GM19238 (cell line): ENCODE data around the gene PRRC2B.
A peak's percentile ranks its signal among the peaks of the same experiment; 100 is the strongest.
"Not testable (repeated sequence)": the region's sequence is repeated elsewhere in the genome, so short reads cannot be mapped to it uniquely, and the experiment has no call there.

ENCODE experiments used
- DNase-seq: peaks from one replicate; pipeline ENCODE4 v3.0.0; 2011; ENCODE audit warnings: low spot score; ENCODE audit not compliant: insufficient read length

Gene PRRC2B

DNA sequence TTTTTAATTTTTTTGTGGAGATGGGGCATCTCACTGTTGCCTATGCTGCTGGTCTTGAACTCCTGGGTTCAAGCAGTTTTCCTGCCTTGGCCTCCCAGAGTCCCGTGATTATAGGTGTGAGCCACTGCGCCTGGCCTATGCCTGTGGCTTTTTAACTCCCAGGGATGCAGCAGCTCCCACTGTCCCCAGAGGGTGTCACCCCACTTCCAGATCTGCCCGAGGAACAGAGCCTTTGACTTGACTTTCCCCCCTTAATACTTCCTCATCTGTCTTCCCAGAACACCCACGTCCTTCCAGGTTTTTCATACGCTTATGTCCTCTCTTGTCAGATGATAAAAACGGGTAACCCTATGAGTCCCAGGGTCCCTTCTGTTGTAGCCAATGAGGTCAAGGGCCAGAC, 7.6 kb upstream of the PRRC2B start:
- DNase-seq: no peak

DNA sequence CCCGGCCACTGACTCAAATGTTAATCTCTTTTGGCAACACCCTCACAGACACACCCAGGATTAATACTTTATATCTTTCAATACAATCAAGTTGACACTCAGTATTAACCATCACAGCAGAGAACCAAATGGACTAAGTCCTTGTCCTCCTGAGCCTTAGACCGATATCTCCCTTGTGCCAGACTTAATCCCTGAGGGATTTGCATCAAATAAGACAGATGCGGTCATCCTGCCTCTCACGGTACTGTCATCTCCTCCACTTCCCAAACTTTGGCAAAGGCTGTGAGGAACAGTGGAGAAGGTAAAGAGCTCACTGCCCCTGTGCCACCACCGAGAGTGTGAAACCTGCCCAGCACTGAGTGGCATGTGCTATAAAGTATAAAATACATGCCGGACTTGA, 6.5 kb upstream of the PRRC2B start:
- no peak for DNase-seq

DNA sequence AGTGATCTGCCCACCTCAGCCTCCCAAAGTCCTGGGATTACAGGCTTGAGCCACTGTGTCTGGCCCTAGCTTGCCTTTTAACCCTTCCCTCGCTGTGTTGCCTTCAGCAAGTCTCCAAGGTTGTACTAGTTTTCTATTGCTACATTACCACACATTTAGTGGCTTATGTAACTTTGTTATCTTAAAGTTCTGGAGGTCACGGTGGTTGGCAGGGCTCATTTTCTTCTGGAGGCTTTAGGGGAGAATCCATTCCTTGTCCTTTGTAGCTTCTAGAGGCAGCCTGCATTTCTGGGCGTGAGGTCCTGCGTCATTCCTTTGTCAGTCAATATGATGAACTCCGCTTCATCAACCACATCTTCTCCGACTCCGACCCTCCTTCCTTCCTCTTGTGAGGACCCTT, 2.9 kb upstream of the PRRC2B start:
- DNase-seq: no peak

DNA sequence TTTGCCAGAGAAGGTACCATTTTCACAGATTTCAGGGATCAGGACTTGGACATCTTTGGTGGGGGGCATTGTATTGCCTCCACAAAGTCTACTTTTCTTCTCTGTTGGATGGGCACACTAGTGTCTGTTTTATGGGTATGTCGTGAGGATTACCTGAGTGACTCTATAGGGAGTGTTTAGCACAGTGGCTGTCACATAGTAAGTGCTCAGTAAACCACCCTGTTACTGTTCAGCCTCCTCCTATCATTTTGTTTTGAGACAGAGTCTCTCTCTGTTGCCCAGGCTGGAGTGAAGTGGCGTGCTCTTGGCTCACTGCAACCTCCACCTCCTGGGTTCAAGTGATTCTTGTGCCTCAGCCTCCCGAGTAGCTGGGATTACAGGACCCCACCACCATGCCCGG, 2.4 kb upstream of the PRRC2B start:
- DNase-seq: no peak

DNA sequence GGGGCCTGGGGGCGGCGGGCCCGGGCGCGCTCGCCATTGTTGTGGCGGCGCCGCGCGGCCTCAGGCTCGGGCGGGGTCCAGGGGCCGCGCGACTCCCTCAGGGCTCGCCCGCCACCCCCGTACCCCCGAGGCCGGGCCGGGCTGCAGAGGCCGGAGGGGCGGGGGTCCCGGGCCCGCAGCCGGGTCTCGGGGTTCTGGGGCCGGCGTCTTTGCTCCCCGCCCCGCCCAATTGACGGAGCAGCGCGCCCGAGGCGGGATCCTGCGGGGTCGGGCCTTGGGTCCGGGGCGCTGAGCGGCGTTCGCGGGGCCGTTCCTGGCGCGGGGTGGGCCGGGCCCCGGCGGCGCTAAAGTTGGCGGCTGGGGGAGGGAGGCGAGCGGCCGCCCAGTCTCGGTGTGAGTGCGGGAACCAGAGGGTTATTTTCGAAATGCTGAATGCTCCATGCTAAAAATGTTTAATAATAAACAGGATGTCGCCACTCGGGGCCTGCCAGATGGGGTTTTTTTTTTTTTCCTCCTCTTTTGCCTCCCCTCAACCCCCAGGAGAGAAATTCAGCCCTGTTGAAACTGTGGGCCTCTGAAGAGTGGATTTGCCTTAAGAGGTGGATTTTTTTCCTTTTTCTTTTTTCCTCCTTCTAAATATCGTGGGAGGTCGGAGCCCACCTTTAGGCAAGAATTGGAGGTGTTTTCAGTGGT, 724 bp downstream of the PRRC2B start:
- DNase-seq: peak; percentile 56

DNA sequence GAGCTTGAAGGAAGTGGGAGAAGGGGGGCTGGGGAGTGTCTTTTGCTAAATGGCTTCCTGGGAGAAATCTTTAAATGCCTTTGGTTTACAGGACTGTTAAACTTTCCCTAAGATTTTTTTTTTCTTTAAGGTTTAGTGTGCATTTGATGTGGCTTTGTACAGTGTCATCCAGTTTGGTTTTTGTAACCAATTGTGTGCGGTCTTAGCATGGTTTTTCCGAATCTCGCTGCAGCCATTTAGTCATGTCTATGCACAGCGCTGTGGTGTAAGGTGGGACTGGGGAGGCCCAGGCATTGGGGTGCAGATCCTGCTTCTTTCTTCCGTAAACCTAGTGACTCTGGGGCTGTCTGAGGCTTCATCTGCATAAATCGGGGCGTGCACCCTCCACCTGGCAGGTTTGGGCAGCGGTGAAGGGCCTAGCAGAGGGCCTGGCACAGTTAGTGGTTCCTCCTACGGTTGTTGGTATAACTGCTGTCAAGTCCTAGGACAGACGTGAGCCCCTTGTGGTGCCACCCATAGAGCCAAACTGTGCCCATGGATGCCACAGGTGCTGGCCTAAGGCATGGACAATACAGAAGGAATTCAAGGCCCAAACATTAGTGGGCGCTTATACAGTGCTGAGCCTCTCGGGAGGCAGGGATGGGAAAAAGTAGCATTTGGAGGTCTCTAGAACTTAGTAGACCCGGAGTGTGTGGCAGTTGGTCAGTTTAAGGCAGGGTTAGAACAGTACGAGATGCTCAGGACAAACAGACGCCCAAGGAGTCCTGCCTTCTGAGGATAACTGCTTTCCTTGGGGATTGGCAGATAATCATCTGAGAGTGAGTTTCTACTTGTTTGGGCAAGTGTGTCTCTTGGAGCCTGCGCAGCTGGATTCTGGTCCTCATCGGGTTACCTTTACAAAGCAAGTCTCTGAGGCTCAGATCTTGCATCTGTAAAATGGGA, 1.5 kb downstream of the PRRC2B start:
- DNase-seq: peak; percentile 65

DNA sequence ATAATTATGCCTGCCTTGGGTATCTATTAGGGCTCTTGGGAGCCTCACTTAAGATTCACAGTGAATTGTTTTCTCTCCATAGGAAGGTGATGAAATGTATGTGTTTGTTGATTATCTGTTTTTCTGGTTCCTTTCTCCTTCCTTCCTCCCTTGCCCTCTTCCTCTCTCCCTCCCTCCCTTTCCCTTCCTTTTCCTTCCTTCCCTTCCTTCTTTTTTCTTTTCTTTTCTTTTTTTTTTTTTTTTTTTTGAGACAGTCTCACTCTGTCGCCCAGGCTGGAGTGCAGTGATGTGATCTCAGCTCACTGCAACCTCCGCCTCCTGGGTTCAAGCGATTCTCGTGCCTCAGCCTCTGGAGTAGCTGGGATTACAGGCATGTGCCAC, 2.2 kb downstream of the PRRC2B start:
- not testable (repeated sequence) for DNase-seq

DNA sequence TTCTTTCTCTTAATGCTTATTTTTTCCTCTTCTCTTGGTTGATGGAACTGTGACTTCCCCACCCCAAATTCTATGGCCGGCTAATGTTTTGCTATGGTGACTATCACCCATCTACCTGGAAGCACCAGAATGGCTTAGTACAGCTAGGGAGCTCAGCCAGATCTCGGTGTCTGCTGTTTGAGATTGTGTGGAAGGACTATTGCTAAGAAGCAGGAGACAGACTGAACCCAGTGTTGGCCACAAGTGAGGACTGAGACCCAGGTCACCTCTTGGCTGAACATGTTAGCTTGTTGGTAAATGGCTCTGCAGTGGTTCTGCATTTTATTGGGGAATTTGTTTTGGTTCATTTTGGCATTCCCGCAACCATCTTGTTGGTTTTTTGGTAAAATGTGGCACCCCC, 2.7 kb downstream of the PRRC2B start:
- DNase-seq: no peak

DNA sequence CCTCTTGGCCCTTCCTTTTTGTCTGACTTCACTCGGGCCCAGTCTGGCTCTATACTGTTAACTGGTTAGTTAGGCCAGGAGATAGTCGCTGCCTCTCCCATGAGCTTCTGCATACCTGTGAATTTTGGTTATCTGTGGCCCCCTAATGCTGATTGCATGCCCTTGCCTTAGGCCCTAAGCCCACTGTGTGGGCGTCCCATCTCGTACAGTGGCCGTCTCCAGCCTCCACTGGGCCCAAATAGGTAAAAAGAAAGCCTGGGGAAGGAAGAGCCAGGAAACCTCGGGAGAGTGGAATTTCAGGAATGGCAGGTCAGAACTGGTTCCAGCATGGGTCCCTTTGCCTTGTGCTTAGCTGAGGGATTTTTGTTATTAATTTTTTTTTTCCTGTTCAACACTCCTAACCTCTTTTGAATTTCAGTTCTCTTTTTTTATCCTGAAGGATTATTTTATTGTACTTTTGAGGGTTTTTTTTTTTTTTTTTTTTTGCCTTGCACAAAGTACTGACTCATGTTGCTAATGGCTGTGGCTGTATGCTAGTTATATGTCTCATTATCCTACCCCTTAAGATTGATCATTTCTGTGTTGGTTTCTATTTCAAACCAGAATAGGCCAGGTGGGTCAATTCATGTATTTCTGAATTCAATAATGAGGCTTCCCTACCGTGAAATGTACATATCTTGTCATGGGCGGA, 3.4 kb downstream of the PRRC2B start:
- DNase-seq: no peak

DNA sequence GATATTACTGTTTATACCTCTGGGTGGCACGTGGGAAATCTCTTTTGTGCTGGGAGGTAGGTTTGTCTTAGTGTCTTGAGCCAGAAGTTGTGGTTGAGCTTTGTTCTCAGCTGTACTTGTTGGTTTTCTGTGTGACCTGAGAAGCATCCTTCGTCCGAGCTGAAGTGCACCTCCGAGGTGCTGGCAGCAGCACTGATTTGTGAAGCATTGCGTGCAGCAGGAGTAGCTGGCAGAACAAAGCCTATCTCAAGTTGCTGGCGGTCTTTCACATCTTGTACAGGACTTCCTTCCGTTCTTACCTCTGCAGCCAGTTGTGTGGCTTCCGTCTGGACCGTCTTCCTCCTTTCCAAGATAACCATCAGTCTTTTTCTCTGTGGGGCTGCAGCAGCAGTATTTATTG, 4.3 kb downstream of the PRRC2B start:
- DNase-seq: peak; percentile 41

DNA sequence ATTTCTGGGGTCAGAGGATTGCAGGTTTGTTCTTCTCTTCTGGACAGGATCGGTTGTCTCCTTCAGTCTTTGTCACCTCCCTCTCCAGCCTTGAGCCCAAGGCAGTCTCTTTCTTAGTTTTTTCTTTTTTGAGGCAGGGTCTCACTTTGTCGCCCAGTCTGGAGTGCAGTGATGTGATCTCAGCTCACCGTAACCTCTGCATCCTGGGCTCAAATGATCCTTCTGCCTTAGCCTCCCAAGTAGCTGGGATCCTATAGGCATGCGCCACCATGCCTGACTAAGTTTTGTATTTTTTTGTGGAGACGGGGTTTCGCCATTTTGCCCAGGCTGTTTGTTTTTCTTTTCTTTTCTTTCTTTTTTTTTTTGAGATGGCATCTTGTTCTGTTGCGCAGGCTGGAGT, 6.1 kb downstream of the PRRC2B start:
- no peak for DNase-seq

DNA sequence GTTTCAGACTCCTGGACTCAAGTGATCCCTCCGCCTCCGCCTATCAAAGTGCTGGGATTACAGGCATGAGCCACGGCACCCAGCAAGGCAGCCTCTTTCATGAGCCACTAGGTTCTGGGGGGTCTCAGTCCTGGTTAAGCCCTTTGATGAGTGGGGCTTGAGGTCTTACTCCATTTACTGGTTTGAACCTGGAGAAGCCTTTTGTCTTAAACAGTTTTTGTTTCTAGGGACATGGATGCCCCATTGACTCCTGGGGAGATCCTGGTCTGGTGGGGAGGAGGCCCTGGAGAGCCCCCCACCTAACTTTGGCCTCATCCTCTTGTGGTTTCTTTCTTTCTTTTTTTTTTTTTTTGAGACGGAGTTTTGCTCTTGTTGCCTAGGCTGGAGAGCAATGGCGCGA, 6.7 kb downstream of the PRRC2B start:
- DNase-seq: no peak

DNA sequence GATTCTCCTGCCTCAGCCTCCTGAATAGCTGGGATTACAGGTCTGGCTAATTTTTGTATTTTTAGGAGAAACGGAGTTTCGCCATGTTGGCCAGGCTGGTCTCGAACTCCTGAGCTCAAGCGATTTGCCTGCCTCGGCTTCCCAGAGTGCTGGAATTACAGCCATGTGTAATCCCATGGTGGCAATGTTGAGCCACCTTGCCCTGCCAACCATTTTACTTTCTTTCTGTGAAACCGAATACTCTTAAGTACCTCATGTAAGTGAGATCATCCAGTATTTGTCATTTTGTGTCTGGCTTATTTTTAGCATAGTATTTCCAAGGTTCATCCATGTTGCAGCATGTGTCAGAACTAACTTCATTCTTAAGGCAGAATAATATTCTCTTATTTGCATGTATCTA, 8.2 kb downstream of the PRRC2B start:
- DNase-seq: no peak

DNA sequence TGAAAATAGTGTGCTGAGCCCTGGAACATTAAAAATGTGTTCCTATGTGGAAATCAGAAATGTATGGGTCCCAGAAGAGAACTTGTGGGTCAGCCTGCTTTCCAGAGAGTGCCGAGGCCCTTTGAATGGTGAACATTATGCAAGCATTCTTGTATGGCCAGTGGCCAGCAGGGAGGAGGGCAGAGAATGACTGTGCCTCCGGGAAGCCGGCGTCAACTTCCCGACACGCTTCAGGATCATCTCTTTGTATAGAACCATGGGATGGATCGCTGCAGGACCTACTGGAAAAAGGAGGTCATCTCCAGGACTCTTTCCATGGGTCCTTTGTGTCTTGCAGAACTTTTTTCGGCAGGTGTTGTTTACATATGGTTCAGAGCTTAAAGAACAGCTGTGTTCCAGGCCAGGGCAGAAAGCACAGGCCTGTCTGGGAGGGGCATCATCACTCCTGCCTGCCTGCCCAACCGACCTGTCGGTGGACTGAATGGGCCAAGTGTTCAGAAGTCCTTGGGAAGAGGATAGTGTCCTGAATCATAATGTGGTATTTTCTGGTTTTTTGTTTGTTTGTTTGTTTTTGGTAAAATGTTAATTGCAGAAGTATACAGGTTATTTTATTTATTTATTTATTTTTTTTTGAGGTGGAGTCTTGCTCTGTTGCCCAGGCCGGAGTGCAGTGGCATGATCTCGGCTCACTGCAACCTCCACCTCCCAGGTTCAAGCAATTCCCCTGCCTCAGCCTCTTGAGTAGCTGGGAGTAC, 9.0 kb downstream of the PRRC2B start:
- DNase-seq: no peak

DNA sequence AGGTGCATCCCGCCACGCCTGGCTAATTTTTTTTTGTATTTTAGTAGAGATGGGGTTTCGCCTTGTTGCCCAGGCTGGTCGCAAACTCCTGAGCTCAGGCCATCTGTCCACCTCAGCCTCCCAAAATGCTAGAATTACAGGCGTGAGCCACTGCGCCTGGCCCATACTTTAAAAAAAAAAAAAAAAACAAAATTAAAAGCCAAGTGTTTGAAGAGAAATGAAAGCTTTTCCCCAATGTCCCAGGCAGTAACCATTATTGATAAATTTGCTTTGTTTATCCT, 9.5 kb downstream of the PRRC2B start:
- DNase-seq: no peak

DNA sequence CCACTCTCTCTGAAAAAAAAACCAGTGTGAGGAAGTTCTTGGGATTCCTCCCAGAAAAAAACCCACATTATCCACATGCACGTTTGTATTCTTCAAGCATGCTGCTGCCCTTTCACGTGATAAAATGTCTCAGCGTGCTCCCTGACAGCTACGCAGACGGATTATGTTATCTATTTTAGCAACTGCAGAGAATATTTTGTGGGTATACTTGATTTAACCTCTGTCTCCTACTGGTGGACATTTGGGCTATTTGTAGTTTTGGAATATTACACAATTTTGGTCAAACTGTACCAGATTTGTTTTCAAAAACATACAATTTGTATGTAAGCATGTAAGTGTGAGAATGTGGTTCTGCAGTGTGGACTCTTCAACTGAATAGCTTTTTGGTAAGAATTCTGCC, 10.7 kb downstream of the PRRC2B start:
- no peak for DNase-seq

DNA sequence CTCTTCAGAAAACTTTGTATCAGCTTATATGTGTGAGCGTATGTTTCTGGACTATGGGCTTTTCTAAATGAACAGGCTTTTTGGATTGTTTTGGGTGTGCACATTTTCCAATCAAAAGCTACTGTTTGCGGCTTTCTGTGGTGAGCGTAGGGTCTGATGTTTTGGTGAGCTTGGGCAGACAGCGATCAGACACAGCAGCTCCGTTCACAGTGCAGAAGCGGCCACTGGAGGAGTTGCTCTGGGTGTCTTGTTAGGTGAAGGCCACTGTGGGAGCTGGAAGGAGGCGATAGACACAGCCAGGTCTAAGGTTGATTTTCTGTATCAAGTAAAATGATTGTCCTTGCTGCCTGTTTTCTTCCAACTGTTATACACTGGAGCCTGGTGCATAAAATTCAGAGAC, 11.1 kb downstream of the PRRC2B start:
- DNase-seq: no peak

DNA sequence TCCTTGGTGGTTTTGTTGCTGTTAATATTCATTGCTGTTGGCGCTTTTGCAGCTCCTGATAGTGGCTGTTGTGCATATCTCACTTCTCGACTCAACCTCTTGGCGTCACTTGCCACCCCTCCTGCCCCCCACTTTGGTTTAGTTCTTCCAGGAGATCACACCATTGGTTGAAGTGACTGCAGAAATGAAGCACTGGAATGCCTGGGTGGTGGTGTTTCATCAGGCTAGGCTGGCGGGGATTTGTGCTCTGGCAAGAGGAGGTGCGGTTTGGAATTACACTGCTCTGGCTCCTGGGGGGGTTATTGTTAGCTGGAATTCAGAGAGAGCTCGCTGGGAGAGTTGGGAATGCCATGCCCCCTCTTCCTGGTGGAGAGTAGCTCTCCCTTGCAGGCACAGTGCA, 11.5 kb downstream of the PRRC2B start:
- DNase-seq: no peak

DNA sequence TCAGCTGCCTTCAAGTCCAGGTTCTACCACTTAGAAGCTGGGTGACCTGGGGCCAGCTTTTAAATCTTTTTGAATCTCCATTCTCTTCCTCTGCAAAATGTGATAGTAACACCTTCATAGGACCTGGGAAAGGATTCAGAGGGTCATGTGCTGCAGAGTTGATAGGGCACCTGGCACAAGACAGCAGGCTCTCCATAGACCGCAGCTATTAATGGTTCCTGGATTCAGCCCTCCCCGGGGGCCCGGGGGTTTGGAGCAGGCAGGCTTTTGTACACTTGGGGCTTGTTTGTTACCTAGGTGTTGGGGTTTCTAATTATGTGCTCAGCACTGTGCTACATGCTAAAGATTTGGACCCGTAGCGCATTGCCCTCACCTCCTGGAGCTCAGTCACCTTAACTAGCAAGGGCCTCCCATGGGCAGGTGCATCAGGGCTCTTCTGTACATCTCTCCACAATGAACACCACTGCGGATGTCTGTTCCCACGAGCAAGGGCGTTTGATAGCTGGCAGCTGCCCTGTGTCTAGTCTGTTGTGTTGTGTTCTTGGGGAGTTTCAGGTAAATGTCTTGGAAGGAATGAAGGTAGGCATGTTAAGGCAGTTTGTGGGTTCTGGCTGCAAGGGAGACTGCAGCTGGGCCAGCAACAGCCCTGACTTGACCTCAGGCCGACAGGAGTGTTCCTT, 12.1 kb downstream of the PRRC2B start:
- DNase-seq: no peak

DNA sequence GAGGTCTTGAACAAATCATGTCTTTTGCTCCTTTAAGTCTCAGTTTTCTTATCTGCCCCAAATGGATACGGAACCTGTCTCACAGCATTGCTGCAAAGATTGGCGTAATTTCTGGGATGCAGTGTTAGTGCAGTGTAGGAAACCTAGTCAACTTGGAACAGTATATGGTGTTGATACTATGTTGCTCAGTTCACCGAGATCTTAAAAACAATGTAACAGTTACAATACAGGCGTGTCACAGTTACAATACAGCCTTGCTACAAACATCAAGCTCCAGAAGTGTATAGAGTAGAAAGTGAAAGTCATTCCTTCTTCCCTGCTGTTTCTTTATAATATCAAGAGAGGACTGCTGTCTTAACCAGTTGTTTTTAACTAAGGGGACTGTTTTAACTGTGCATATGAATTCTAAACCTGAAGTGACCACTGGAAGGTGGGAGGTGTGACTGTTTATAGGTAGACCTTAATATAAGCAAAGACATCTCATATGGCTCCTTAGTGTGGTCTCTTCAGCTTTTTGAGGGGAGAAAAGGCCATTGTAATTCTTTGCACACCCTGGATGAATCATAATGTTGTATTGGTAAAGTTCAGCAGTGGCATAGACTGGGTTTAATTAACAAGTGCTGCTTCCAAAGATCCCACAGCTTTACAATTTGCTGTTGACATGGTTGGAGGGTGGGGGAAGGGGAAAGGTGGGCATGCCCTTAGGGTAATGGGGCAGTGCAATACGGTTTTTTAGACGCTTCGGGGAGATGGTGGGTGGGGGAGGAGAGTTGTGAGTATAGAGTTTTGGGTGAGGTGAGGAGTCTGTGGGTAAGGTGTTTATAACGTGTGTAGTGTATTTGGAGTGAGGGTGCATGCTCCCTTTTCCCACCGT, 12.9 kb downstream of the PRRC2B start:
- DNase-seq: no peak
